ENCODE measurements around the gene CCHCR1. TPM values are rescaled to one million over a fixed set of nuclear protein-coding genes. Genes with fewer than 3 reads are reported as not detected.

CCHCR1 gene
- total RNA-seq, 1 donor = 14.7 TPM

- TF ChIP-seq CTCF (IDR thresholded peaks at IDR 0.05; ENCODE audit: insufficient read depth, low read depth, low read length) = no peak
- no peak overlapping the region for H3K4me3 ChIP-seq (ENCODE audit: low read depth, low read length)
- DNase-seq (ENCODE audit: low read depth) = no peak
These were observed 61.4 kb downstream of the CCHCR1 start for GRCh38 chr6:31096215-31096614.

GRCh38 chr6:31094389-31094881 is 63.2 kb downstream of the CCHCR1 start:
- no peak for DNase-seq (ENCODE audit: low read depth)
- H3K4me3 ChIP-seq (ENCODE audit: low read depth, low read length) = no peak overlapping the region
- TF ChIP-seq CTCF (IDR thresholded peaks at IDR 0.05; ENCODE audit: insufficient read depth, low read depth, low read length) = no peak

- DNase-seq (ENCODE audit: low read depth) = peak; percentile 21
- no peak for TF ChIP-seq CTCF (IDR thresholded peaks at IDR 0.05; ENCODE audit: insufficient read depth, low read depth, low read length)
- no peak overlapping the region for H3K4me3 ChIP-seq (ENCODE audit: low read depth, low read length)
These were observed 64.7 kb downstream of the CCHCR1 start for GRCh38 chr6:31092769-31093505.

Small RNA genes within 50 kb of the gene (small RNA-seq; reads per million reads assigned to genes)
- not detected for gene POLR2LP1

Other genes starting within 250 kb of the CCHCR1 start
- gene GTF2H4, start 249.6 kb downstream of the CCHCR1 start, total RNA-seq = 9.3 and 14.7 TPM in 2 replicates
- gene VARS2, start 243.6 kb downstream of the CCHCR1 start, total RNA-seq = 15.1 and 17.3 TPM in 2 replicates
- gene SFTA2, start 225.6 kb downstream of the CCHCR1 start, total RNA-seq = not detected in 2 replicates
- not detected in 2 replicates for gene MUCL3, start 216.8 kb downstream of the CCHCR1 start, total RNA-seq
- not detected in 2 replicates for gene MUC21, start 174.1 kb downstream of the CCHCR1 start, total RNA-seq
- gene MUC22, start 147.3 kb downstream of the CCHCR1 start, total RNA-seq = not detected in 2 replicates
- not detected in 2 replicates for gene C6orf15, start 45.2 kb downstream of the CCHCR1 start, total RNA-seq
- gene PSORS1C1, start 43.0 kb downstream of the CCHCR1 start, total RNA-seq = 0.97 and 3.0 TPM in 2 replicates
- gene CDSN, start 37.4 kb downstream of the CCHCR1 start, total RNA-seq = not detected in 2 replicates
- gene PSORS1C2, start 18.7 kb downstream of the CCHCR1 start, total RNA-seq = not detected in 2 replicates
- 20.7 and 22.2 TPM in 2 replicates for gene TCF19, start 787 bp upstream of the CCHCR1 start, total RNA-seq
- not detected in 2 replicates for gene POU5F1, start 12.9 kb upstream of the CCHCR1 start, total RNA-seq
- gene HLA-C, start 114.3 kb upstream of the CCHCR1 start, total RNA-seq = 361 and 512 TPM in 2 replicates
- 475 and 661 TPM in 2 replicates for gene HLA-B, start 199.4 kb upstream of the CCHCR1 start, total RNA-seq
- gene MICA, start 245.8 kb upstream of the CCHCR1 start, total RNA-seq = 45.3 and 54.8 TPM in 2 replicates